Measurements from ENCODE around the gene ACOT12. TPM values are rescaled to one million over a fixed set of nuclear protein-coding genes. Genes with fewer than 3 reads are reported as not detected.

ACOT12 gene
- total and polyA plus RNA-seq, 9 of the 15 experiments (the other 6 are each of a cell fraction or from before 2014, with no cell fraction given) = 0.03 TPM; not detected in 8

GRCh38 chr5:81313686-81314085, 80.2 kb downstream of the ACOT12 start:
- ATAC-seq (no peak), FAIRE-seq (no peak), DNase-seq (ENCODE audit: extremely low read depth in 1 of 4, low spot score in 3 of 4) (no peak)
- H3K79me2 ChIP-seq (ENCODE audit: control insufficient read depth, insufficient read depth, low read length) = no peaks in the 10 kb centered on the region
- H3K4me1 ChIP-seq (replicated peaks in 1 of 2; ENCODE audit: control insufficient read depth in 2 of 2, insufficient read depth in 2 of 2, low read length in 2 of 2) = no peaks in the 10 kb centered on the region
- no peak overlapping the region for H3K4me2 ChIP-seq (ENCODE audit: insufficient read depth, low read length)
- H4K20me1 ChIP-seq (replicated peaks; ENCODE audit: control insufficient read depth, insufficient read depth, low read length) = no peaks in the 10 kb centered on the region
- in situ Hi-C loops (cut with MboI) (no loop called here), intact Hi-C loops (cut with micrococcal nuclease) (no loop called here)
- H2AFZ ChIP-seq (ENCODE audit: low read depth, low read length) = no peak overlapping the region
- no peak overlapping the region for H3K9ac ChIP-seq (ENCODE audit: insufficient read depth in 1 of 2, low read depth in 2 of 2, low read length in 2 of 2)
- no TSS peak for BruUV-seq (replicated peaks)
- no peaks in the 10 kb centered on the region for H3K9me3 ChIP-seq (replicated peaks; ENCODE audit: control insufficient read depth, insufficient read depth, low read depth, low read length)
- 86% methylated on average over 3 of the region's 3 CpGs for WGBS (ENCODE audit: insufficient coverage, low coverage, missing lambda C conversion rate)
- H3K27ac ChIP-seq (ENCODE audit: extremely low read depth, low read depth, low read length) = no peak overlapping the region
- CTCF ChIA-PET (ENCODE audit: low intra/inter-chr PET ratio) = no interaction called here
- H3K36me3 ChIP-seq (ENCODE audit: control insufficient read depth, insufficient read depth, low read length) = peaks cover 44% of the 10 kb centered on the region; the same call in 2 of the 3 replicates
- H3K9me1 ChIP-seq (ENCODE audit: control insufficient read depth, insufficient read depth, low read length) = no peaks in the 10 kb centered on the region
- POLR2A ChIA-PET = interaction anchor here (0.8 to 1.9 kb wide), 4 partner anchors 9 to 30 kb away, joined by 3 to 6 read pairs (median 5); partner anchors contain the start of gene ZCCHC9
- no peaks in the 10 kb centered on the region for H3K27me3 ChIP-seq (ENCODE audit: control insufficient read depth in 2 of 2, insufficient read depth in 2 of 2, low read length in 2 of 2)
- H3K4me3 ChIP-seq = no peak overlapping the region
- TF ChIP-seq RBFOX2 (IDR thresholded peaks at IDR 0.05; ENCODE audit: low read depth, low read length) (no peak), NFATC3 (IDR thresholded peaks at IDR 0.05) (no peak), SMARCA4 (IDR thresholded peaks at IDR 0.05) (no peak), NKRF (IDR thresholded peaks at IDR 0.05; ENCODE audit: borderline replicate concordance) (no peak), ZNF512 (tag; IDR thresholded peaks at IDR 0.05) (no peak)
- TF ChIP-seq, protein P1, sequence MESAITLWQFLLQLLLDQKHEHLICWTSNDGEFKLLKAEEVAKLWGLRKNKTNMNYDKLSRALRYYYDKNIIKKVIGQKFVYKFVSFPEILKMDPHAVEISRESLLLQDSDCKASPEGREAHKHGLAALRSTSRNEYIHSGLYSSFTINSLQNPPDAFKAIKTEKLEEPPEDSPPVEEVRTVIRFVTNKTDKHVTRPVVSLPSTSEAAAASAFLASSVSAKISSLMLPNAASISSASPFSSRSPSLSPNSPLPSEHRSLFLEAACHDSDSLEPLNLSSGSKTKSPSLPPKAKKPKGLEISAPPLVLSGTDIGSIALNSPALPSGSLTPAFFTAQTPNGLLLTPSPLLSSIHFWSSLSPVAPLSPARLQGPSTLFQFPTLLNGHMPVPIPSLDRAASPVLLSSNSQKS (CRISPR knock-in tag; IDR thresholded peaks at IDR 0.05) = no peak
- TF ChIP-seq, protein P2, sequence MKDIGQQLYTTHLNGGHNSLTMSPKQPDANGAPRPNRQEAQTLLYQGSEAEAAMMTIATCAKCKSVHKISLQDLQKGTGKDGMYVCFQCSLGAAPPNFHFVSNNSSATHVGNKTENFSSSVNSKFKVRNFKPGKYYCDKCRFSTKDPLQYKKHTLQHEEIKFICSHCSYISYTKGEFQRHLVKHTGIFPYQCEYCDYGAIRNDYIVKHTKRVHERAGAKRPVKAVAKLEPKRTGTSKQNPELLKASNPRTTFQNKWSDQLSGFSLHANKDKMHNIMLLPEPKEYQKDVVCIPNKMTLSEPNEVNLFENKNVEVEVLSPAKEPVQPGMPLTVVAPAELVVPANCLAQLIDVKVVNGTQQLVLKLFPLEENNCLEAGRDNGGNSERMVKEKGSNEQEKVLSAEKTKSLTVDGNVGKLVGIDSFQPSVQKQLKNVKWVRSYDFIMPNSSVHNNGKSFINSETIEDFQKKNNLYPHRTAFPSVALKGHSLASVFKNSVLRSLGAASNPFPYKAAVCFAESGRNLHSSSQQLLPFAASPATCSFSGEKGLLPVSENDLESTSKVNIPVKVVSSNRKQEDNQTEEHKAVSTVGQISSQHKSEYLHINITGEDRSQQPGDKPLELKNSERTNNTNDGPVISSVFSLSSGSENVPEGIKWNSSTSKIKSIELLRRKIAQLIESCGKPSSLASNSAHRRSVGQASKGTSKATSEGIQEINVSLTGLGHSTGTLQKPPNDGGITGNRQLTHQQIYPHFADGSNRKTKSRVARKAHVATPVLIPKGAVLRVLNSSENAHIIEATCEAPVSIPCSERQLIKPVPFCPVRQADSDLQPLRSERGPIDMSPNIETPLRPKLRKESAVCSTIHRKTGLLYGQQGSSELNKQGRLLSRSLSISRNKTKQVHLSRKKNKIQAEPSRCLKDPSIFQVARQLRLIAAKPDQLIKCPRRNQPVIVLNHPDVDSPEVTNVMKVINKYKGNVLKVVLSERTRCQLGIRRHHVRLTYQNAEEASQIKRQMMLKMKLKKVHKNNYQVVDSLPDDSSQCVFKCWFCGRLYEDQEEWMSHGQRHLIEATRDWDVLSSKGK (CRISPR knock-in tag; IDR thresholded peaks at IDR 0.05) = no peak
- TF ChIP-seq, protein P3, sequence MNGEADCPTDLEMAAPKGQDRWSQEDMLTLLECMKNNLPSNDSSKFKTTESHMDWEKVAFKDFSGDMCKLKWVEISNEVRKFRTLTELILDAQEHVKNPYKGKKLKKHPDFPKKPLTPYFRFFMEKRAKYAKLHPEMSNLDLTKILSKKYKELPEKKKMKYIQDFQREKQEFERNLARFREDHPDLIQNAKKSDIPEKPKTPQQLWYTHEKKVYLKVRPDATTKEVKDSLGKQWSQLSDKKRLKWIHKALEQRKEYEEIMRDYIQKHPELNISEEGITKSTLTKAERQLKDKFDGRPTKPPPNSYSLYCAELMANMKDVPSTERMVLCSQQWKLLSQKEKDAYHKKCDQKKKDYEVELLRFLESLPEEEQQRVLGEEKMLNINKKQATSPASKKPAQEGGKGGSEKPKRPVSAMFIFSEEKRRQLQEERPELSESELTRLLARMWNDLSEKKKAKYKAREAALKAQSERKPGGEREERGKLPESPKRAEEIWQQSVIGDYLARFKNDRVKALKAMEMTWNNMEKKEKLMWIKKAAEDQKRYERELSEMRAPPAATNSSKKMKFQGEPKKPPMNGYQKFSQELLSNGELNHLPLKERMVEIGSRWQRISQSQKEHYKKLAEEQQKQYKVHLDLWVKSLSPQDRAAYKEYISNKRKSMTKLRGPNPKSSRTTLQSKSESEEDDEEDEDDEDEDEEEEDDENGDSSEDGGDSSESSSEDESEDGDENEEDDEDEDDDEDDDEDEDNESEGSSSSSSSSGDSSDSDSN (IDR thresholded peaks at IDR 0.05; ENCODE audit: borderline replicate concordance in 1 of 2, low read depth in 2 of 2, low read length in 2 of 2) = no peak

Measured in K562 (cell line).